HG03442 (cell line): ENCODE results near the gene TCF12.
"Not testable (repeated sequence)": the region's sequence is repeated elsewhere in the genome, so short reads cannot be mapped to it uniquely, and the experiment has no call there.

ENCODE experiments used
- ATAC-seq: cut with Tn5 transposase; IDR thresholded peaks from one replicate; pipeline ENCODE4 v1.9.1; 2021; ENCODE audit warnings: mild to moderate bottlenecking, moderate library complexity; ENCODE audit not compliant: unreplicated experiment

TCF12 gene

DNA sequence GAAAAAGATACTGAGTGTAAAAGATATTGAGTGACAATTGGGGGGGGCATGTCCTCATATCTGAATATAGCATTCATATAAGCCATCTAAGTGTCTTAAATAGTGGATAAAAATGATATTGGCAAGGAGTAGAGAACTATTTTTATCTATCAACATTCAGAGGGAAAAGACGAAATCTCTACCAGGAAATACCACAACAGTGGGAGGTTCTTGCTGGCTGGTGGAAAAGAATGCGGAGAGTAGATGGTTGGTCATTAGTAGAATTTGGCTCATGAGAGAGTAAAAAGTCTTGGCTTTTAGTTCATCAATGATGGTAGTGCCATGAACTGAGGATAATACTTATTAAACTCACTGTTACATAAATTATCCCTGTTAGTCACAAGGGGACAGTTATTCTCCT, 4.8 kb upstream of the TCF12 start:
- no peak for ATAC-seq

GRCh38 chr15:56915888-56916287, 2.6 kb upstream of the TCF12 start:
- no peak for ATAC-seq

DNA sequence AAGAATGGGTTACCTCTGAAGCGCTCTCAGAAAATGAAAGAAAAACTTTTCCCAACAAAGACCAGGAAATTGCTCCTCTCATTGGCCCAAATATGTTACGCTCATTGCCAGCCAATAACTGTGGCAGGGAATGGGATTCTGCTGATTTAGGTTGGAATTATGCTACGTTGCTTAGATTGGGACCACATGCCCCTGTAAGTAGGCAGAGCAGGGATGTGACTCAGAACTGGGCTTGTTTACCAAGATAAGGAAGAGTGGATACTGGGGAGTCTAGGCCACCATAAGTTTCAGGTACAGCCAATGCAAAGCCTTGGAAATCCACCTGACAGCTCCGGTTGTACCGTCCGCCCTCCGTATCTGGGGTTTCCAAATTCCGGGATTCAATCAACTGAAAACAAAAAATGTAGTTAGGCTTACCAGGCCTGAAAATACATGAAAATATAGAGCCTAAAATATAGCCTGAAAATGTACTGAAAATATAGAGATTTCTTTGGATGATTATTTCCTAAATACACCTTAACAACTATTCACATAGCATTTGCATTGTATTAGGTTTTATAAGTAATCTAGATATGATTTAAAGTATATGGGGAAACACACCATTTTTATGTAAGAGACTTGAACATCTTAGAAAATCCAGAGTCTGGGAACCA, 1.5 kb upstream of the TCF12 start:
- no peak for ATAC-seq

DNA sequence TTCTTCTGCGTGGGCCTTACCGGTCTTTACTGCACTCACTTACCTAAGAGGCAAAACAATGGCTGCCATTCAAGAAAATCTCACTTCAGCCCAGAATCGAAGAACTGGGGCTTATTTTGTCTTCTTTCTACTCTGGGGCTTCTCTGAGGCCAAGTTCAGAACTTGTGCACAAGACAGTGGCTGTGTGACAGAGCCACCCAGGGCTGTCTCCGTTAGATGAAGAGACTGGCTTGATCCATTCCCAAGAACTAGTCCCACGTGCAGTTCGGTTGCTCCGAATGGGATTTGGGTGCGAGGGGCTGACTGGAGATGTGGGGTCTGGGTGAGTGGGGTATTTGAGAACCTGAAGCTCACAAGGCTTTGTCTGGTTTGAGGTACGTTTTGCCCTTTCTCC, 795 bp upstream of the TCF12 start:
- ATAC-seq, result no peak

- peak; percentile 19 for ATAC-seq
Observed at GRCh38 chr15:56919031-56919608, 676 bp downstream of the TCF12 start.

DNA sequence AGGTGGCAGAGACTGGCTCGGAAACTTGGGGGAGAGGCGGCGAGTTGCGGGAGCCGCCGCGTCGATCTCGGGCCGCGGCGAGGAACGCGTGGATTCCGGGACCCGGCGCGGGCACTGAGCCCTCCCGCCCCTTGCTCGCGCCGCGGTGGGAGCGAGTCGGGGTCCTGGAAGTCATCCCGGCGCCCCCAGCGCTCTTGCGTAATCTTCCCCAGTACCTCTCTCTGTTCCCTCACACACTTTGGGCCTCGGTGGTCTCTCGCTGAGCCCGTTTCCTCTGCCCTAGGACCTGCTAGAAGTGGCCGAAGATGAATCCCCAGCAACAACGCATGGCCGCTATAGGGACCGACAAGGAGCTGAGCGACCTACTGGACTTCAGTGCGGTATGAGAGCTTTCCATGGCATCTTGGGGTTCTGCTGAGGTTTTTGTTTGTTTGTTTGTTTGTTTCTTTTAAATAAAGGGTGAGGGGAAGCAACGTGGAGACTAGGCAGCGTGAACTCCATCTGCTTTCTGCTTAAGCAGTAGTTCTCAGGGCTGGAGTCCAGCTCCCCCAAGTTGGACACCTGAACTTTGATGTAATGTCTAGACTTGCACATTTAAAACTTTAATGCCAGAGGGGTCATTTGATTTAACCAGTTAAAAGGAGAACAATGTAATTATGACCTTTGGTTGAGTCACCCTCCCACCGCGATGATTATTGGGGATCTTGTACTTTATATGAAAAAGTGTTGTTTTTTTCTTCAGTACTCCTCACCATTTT, 1.3 kb downstream of the TCF12 start:
- peak; percentile 9 for ATAC-seq

GRCh38 chr15:56920367-56920627, 1.9 kb downstream of the TCF12 start:
- no peak for ATAC-seq

DNA sequence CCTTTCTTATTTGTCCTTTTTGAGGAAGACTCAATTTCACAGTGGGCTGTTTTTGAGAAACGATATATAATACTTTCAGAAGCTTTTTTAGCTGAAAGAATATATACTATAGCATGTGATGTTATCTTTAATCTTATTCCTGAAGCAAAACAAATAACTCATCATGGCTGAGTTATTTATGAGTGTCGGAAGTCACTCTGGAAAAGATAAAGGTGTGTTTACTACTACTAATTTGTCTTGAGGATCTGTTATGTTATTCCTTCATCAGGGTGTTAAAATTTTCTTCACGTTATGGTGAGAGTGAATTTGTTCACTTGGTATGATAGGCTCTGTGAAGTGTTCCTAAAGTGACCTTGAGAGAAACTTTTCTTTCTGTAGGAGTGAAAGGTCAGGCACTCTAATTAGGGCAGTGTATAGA, 4.7 kb downstream of the TCF12 start:
- ATAC-seq, result no peak

- no peak for ATAC-seq
Observed at GRCh38 chr15:56927816-56928215, 9.4 kb downstream of the TCF12 start.

GRCh38 chr15:56929399-56929798, 11.0 kb downstream of the TCF12 start:
- ATAC-seq, result no peak

- no peak for ATAC-seq
Observed at GRCh38 chr15:56929933-56930332, 11.5 kb downstream of the TCF12 start.

GRCh38 chr15:56930669-56931313, 12.3 kb downstream of the TCF12 start:
- ATAC-seq, result no peak

GRCh38 chr15:56931639-56932508, 13.4 kb downstream of the TCF12 start:
- ATAC-seq, result no peak

GRCh38 chr15:56932509-56932868, 14.0 kb downstream of the TCF12 start:
- not testable (repeated sequence) for ATAC-seq

DNA sequence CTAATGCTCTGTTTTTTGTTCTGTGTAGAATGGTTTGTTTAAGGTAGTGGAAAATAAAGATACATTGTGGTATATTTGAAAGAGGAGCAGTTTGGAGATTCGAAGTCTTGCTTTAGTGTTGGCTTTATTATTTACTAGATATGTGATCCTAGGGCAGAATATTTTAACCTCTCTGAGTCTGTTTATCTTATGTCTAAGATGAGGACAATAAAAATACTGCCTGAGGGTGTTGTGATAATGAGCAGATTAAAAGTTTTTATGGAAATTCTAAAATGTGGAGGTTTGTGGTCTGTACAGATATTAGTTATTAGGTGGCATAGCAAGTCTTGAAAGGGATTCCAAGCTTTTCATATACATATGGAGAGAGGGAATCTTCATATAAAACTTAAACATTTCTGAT, 15.0 kb downstream of the TCF12 start:
- no peak for ATAC-seq

GRCh38 chr15:56933811-56934210, 15.4 kb downstream of the TCF12 start:
- no peak for ATAC-seq

DNA sequence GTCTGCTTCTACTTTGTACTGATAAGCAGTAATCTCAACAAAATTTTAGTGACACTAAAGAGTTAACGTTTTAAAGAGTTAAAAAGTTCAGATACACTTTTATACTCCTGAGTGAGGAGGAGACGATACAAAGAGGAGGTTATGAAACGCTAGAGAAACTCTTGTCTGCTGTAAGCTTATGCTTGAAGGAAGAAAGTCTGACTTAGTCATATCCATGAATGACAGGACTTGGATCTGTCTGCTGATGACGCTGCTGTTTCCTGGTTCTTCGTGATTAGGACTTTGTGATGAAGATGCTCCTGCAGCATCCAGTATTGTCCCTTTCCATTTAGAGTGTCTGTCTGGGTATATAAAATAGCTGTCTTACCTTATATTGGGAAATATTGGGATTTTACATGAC, 15.8 kb downstream of the TCF12 start:
- no peak for ATAC-seq

DNA sequence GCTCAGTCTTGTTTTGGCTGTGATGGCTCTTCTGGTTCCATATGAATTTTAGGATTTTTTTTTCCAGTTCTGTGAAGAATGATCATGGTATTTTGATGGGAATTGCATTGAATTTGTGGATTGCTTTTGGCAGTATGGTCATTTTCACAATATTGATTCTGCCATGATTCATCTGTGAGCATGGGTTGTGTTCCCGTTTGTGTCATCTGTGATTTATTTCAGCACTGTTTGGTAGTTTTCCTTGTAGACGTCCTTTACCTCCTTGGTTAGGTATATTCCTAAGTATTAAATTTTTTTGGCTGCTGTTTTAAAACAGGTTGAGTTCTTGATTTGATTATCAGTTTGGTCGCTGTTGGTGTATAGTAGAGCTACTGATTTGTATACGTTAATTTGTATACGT, 18.5 kb downstream of the TCF12 start:
- no peak for ATAC-seq

GRCh38 chr15:56939257-56939656, 20.8 kb downstream of the TCF12 start:
- ATAC-seq, result no peak

- ATAC-seq, result no peak
Observed at GRCh38 chr15:56940388-56940787, 21.9 kb downstream of the TCF12 start.

- ATAC-seq, result no peak
Observed at GRCh38 chr15:56942118-56942517, 23.7 kb downstream of the TCF12 start.
